A673 (cell line): ENCODE results near the gene TRMT11. TPM values are rescaled to one million over a fixed set of nuclear protein-coding genes. Genes with fewer than 3 reads are reported as not detected.

Experiments used
- BruUV-seq: library from RNA; stranded (reverse); fragments of 400-500 nt; replicated peaks from 2 replicates; lab custom pipeline; 2021; lab: Mats Ljungman, UMichigan
- CTCF ChIA-PET: fragments of 300-600 bp; sonication (Branson Sonifier 250); formaldehyde crosslinking; loops from one replicate; lab custom pipeline; 2022; ENCODE audit warnings: antibody characterized with exemption; lab: Charles Lee
- POLR2A ChIA-PET: fragments of 300-600 bp; sonication (Branson Sonifier 250); formaldehyde crosslinking; loops from one replicate; lab custom pipeline; 2022; ENCODE audit warnings: antibody characterized with exemption; ENCODE audit not compliant: low non-redundant PET; lab: Charles Lee
- DNase-seq: peaks from one replicate; pipeline ENCODE4 v3.0.0-alpha.2; 2015; ENCODE audit warnings: low spot score
- H3K27ac ChIP-seq: fragments of 200-600 bp; sonication (generic); 2 replicates; pipeline ENCODE4 v1.5.1; 2016; ENCODE audit warnings: mixed run types, low read depth, mild to moderate bottlenecking, mixed read lengths, antibody characterized with exemption, low read length; ENCODE audit not compliant: poor library complexity, severe bottlenecking
- H3K27me3 ChIP-seq: fragments of 200-600 bp; sonication (generic); replicated peaks from 2 replicates; pipeline ENCODE4 v1.6.1; 2017; ENCODE audit warnings: mixed run types, low read depth, mild to moderate bottlenecking, mixed read lengths, antibody characterized with exemption, low read length; ENCODE audit not compliant: insufficient read depth, poor library complexity
- H3K36me3 ChIP-seq: fragments of 200-600 bp; sonication (generic); 2 replicates; pipeline ENCODE4 v1.6.1; 2016; ENCODE audit warnings: mixed run types, mild to moderate bottlenecking, mixed read lengths, antibody characterized with exemption, low read length; ENCODE audit not compliant: insufficient read depth, poor library complexity, severe bottlenecking
- H3K4me1 ChIP-seq: fragments of 200-600 bp; sonication (generic); 2 replicates; pipeline ENCODE4 v1.6.1; 2017; ENCODE audit warnings: mixed run types, mild to moderate bottlenecking, mixed read lengths, antibody characterized with exemption, low read length; ENCODE audit not compliant: insufficient read depth, poor library complexity, severe bottlenecking
- H3K4me3 ChIP-seq: fragments of 200-600 bp; sonication (generic); 2 replicates; pipeline ENCODE4 v1.5.1; 2016; ENCODE audit warnings: low read depth, mixed run types, mild to moderate bottlenecking, mixed read lengths, low read length; ENCODE audit not compliant: poor library complexity, severe bottlenecking
- H3K9me3 ChIP-seq: fragments of 200-600 bp; sonication (generic); 2 replicates; pipeline ENCODE4 v1.6.1; 2016; ENCODE audit warnings: mixed run types, low read depth, mild to moderate bottlenecking, mixed read lengths, antibody characterized with exemption, low read length; ENCODE audit not compliant: poor library complexity, severe bottlenecking
- EZH2 ChIP-seq: fragments of 200-600 bp; sonication (generic); IDR thresholded peaks from 2 replicates; pipeline ENCODE4 v1.6.1; 2017; ENCODE audit warnings: borderline replicate concordance, low read depth, mild to moderate bottlenecking, mixed read lengths, antibody characterized with exemption, low read length; ENCODE audit not compliant: poor library complexity, severe bottlenecking
- intact Hi-C: fragments of 100-400 bp; cut with micrococcal nuclease; formaldehyde crosslinking; loops from one replicate; pipeline ENCODE4 v1.10.0; 2022; ENCODE audit not compliant: unreplicated experiment
- total RNA-seq: library from RNA; stranded (reverse); gene quantifications from 2 replicates; pipeline ENCODE4 v1.2.3, GENCODE V29; 2021
- TF ChIP-seq, protein P1 (sequence below): fragments of 300-800, 200-600 bp; sonication (generic); conservative IDR thresholded peaks from 2 replicates; pipeline ENCODE4 v1.5.1; 2017; ENCODE audit warnings: low read depth, mild to moderate bottlenecking, antibody characterized with exemption, low read length, moderate library complexity, mixed read lengths

TRMT11 gene
- total RNA-seq, 1 experiment from 2014 or later = 29.1 TPM

DNA sequence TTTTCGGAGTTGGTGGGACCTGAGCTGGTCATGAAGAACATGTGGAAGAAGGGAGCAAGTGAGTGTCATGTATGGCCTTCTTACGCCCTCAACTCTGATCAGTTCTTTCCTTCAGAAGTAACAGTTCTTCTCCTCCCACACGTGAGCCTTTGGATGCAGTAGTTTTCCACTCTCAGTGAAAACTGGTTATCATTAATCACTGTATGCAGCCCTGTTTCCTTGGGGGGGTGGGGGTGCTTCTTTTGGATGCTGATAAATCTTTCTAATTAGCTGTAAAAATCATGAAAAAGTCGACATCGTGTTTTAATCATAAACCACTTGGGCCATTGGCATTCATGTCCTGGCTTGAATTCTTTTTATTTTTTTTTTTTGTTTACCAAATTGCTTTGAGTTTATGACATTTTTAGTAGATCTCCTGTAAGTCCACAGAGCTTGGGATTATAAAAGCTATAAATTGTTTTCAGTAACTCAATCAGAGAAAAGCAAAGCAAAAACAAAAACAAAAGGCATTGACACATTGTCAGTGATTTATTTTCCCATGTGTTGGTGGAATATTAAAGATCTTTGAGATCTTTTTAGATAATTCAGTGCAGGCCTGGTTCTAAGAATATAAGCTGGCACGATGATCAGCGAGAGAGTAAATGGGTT, 84.8 kb downstream of the TRMT11 start:
- ChIA-PET POLR2A (interaction anchor here (0.6 to 0.7 kb wide), 2 partner anchors 106 to 1461 kb away, joined by 4 to 5 read pairs; no protein-coding TSS in a partner anchor), CTCF (no interaction called here)
- Histone ChIP-seq H3K27me3 (no peaks in the 10 kb centered on the region), H3K4me1 (no peaks in the 10 kb centered on the region), H3K36me3 (no peaks in the 10 kb centered on the region), H3K9me3 (no peaks in the 10 kb centered on the region), H3K27ac (no peak overlapping the region), H3K4me3 (no peak overlapping the region)
- intact Hi-C loops = no loop called here
- TF ChIP-seq EZH2 = no peak
- TF ChIP-seq, protein P1, sequence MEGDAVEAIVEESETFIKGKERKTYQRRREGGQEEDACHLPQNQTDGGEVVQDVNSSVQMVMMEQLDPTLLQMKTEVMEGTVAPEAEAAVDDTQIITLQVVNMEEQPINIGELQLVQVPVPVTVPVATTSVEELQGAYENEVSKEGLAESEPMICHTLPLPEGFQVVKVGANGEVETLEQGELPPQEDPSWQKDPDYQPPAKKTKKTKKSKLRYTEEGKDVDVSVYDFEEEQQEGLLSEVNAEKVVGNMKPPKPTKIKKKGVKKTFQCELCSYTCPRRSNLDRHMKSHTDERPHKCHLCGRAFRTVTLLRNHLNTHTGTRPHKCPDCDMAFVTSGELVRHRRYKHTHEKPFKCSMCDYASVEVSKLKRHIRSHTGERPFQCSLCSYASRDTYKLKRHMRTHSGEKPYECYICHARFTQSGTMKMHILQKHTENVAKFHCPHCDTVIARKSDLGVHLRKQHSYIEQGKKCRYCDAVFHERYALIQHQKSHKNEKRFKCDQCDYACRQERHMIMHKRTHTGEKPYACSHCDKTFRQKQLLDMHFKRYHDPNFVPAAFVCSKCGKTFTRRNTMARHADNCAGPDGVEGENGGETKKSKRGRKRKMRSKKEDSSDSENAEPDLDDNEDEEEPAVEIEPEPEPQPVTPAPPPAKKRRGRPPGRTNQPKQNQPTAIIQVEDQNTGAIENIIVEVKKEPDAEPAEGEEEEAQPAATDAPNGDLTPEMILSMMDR = no peak
- no TSS peak for BruUV-seq
- no peak for DNase-seq

DNA sequence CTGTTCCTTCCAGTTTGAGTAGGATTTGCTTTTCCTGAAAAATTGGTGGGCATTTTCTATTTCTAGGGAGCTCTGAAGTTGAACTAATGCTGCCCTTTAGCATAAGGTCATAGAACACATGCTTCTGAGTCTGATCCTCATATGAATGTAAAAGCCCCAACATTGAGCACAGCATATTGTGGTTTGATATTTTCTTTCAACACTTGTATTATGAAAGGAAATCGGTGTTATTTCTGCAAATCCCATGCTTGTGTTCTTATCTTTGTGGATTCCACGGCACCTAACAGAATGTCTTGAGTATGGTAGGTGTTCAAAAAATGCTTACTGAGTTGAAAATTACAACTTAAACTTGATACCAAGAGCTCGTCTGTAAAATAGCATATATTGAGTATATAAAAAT, 85.8 kb downstream of the TRMT11 start:
- H3K27ac ChIP-seq = no peak overlapping the region
- TF ChIP-seq, protein P1 = no peak
- no peak for TF ChIP-seq EZH2
- H3K36me3 ChIP-seq = no peaks in the 10 kb centered on the region
- no peak for DNase-seq
- H3K4me3 ChIP-seq = no peak overlapping the region
- POLR2A ChIA-PET = no interaction called here
- no peaks in the 10 kb centered on the region for H3K27me3 ChIP-seq
- intact Hi-C loops = no loop called here
- no peaks in the 10 kb centered on the region for H3K9me3 ChIP-seq
- CTCF ChIA-PET = no interaction called here
- H3K4me1 ChIP-seq = no peaks in the 10 kb centered on the region
- BruUV-seq = no TSS peak

DNA sequence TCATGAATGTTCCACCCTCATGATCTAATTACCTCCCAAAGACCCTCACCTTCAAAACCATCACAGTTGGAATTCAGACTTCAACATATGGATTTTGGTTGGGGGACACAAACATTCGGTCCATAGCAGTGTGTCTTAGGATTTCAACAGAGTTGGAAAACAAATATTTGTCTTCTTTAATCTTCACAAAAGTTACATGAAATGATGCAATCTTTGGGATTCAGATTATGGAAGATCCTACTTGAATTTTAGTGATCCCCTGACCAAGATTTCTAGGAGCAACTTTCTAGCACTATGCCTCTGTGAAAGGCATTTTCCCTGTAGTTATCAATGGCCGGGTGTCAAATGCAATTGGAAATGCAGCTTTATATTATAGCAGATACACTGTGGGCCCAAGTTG, 86.5 kb downstream of the TRMT11 start:
- intact Hi-C loops = no loop called here
- ChIA-PET POLR2A (no interaction called here), CTCF (no interaction called here)
- no peak overlapping the region for H3K27ac ChIP-seq
- no TSS peak for BruUV-seq
- H3K9me3 ChIP-seq = no peaks in the 10 kb centered on the region
- TF ChIP-seq, protein P1 = no peak
- no peak for TF ChIP-seq EZH2
- no peak overlapping the region for H3K4me3 ChIP-seq
- no peaks in the 10 kb centered on the region for H3K36me3 ChIP-seq
- no peaks in the 10 kb centered on the region for H3K4me1 ChIP-seq
- H3K27me3 ChIP-seq = no peaks in the 10 kb centered on the region
- no peak for DNase-seq
